ENCODE results near the gene UBXN10.

Gene UBXN10

GRCh38 chr1:20233866-20234265, 48.0 kb downstream of the UBXN10 start:
- H3K4me3 ChIP-seq (replicated peaks in 1 of 2; ENCODE audit: low read depth in 2 of 2, low read length in 2 of 2) = no peak overlapping the region
- no peak for DNase-seq (ENCODE audit: low read depth in 2 of 2)
- TF ChIP-seq CTCF (IDR thresholded peaks at IDR 0.05; ENCODE audit: low read depth, low read length) = no peak

- DNase-seq (ENCODE audit: low read depth in 2 of 2) = no peak
- H3K4me3 ChIP-seq (replicated peaks in 1 of 2; ENCODE audit: low read depth in 2 of 2, low read length in 2 of 2) = no peak overlapping the region
- no peak for TF ChIP-seq CTCF (IDR thresholded peaks at IDR 0.05; ENCODE audit: low read depth, low read length)
Measured at GRCh38 chr1:20234788-20235535, 49.1 kb downstream of the UBXN10 start.

GRCh38 chr1:20237646-20238045, 51.8 kb downstream of the UBXN10 start:
- DNase-seq (ENCODE audit: low read depth in 2 of 2) = peak in 1 of 2 donors; percentile 3
- no peak overlapping the region for H3K4me3 ChIP-seq (replicated peaks in 1 of 2; ENCODE audit: low read depth in 2 of 2, low read length in 2 of 2)
- TF ChIP-seq CTCF (IDR thresholded peaks at IDR 0.05; ENCODE audit: low read depth, low read length) = no peak

- no peak overlapping the region for H3K4me3 ChIP-seq (replicated peaks in 1 of 2; ENCODE audit: low read depth in 2 of 2, low read length in 2 of 2)
Measured at GRCh38 chr1:20240012-20240411, 54.1 kb downstream of the UBXN10 start.

GRCh38 chr1:20242890-20243479, 57.1 kb downstream of the UBXN10 start:
- no peak for DNase-seq (ENCODE audit: low read depth in 2 of 2)
- H3K4me3 ChIP-seq (replicated peaks in 1 of 2; ENCODE audit: low read depth in 2 of 2, low read length in 2 of 2) = no peak overlapping the region
- no peak for TF ChIP-seq CTCF (IDR thresholded peaks at IDR 0.05; ENCODE audit: low read depth, low read length)

More at GRCh38 chr1:20240012-20240411, 54.1 kb downstream of the UBXN10 start:
- no peak for DNase-seq (ENCODE audit: low read depth in 2 of 2)
- no peak for TF ChIP-seq CTCF (IDR thresholded peaks at IDR 0.05; ENCODE audit: low read depth, low read length)

All from cardiac fibroblast (primary cell).